K562 (cell line): ENCODE results near the gene TMEM222. TPM values are rescaled to one million over a fixed set of nuclear protein-coding genes. Genes with fewer than 3 reads are reported as not detected.

Experiments
- ATF2 ChIP-seq: sonication (generic); formaldehyde crosslinking; IDR thresholded peaks from 2 replicates; pipeline ENCODE4 v1.8.1; 2022; ENCODE audit warnings: missing genetic modification reagents
- CREB3L1 ChIP-seq: fragments of 450-650 bp; IDR thresholded peaks from 2 replicates; pipeline ENCODE4 v1.6.1; 2014; ENCODE audit warnings: low read depth, mild to moderate bottlenecking, moderate library complexity, borderline replicate concordance
- EGR1 ChIP-seq: fragments of 450-650 bp; conservative IDR thresholded peaks from 2 replicates; pipeline ENCODE4 v1.6.1; 2017; ENCODE audit warnings: mild to moderate bottlenecking
- ESRRB ChIP-seq: fragments of 250-450 bp; sonication (Bioruptor Pico); IDR thresholded peaks from 2 replicates; pipeline ENCODE4 v1.5.0; 2020; ENCODE audit warnings: mild to moderate bottlenecking, moderate library complexity, borderline replicate concordance
- HDGF ChIP-seq: fragments of 450-650 bp; IDR thresholded peaks from 2 replicates; pipeline ENCODE4 v1.6.1; 2016
- HOXB6 ChIP-seq: fragments of 250-450 bp; sonication (Bioruptor Pico); IDR thresholded peaks from 2 replicates; pipeline ENCODE4 v1.5.1; 2022; ENCODE audit warnings: mild to moderate bottlenecking, borderline replicate concordance
- MBD1 ChIP-seq: fragments of 250-450 bp; sonication (Bioruptor Pico); IDR thresholded peaks from 2 replicates; pipeline ENCODE4 v1.8.0; 2022; ENCODE audit warnings: inconsistent platforms
- MXD1 ChIP-seq: fragments of 250-450 bp; sonication (Bioruptor Pico); IDR thresholded peaks from 2 replicates; pipeline ENCODE4 v1.8.0; 2021; ENCODE audit warnings: borderline replicate concordance, mild to moderate bottlenecking, moderate library complexity; ENCODE audit not compliant: poor library complexity, severe bottlenecking
- PCBP2 ChIP-seq: fragments of 200-400 bp; formaldehyde crosslinking; IDR thresholded peaks from 2 replicates; pipeline ENCODE4 v1.6.1; 2018; ENCODE audit warnings: low read length, low read depth, mild to moderate bottlenecking, moderate library complexity; ENCODE audit not compliant: poor library complexity, severe bottlenecking
- POLR2A ChIP-seq: fragments of 450-650 bp; conservative IDR thresholded peaks from 2 replicates; pipeline ENCODE4 v1.6.1; 2016
- PYGO2 ChIP-seq: fragments of 450-650 bp; IDR thresholded peaks from 2 replicates; pipeline ENCODE4 v1.6.1; 2016; ENCODE audit warnings: mild to moderate bottlenecking, missing genetic modification characterization, moderate library complexity, missing compliant biosample characterization
- RBM14 ChIP-seq: fragments of 200-400 bp; formaldehyde crosslinking; IDR thresholded peaks from 2 replicates; pipeline ENCODE4 v1.6.1; 2018; ENCODE audit warnings: low read depth, mild to moderate bottlenecking, low read length, moderate library complexity, borderline replicate concordance; ENCODE audit not compliant: insufficient read depth
- SIRT6 ChIP-seq: IDR thresholded peaks from one replicate; pipeline ENCODE4 v1.6.1; 2012; ENCODE audit warnings: low read depth, mild to moderate bottlenecking, control low read depth, inconsistent platforms, low read length, moderate library complexity
- USF2 ChIP-seq: sonication (generic); formaldehyde crosslinking; IDR thresholded peaks from 2 replicates; pipeline ENCODE4 v1.5.0; 2020; ENCODE audit warnings: missing genetic modification reagents
- ZKSCAN8 ChIP-seq: fragments of 200-800 bp; sonication (Bioruptor generic); IDR thresholded peaks from 2 replicates; pipeline ENCODE4 v1.6.1; 2016; ENCODE audit warnings: missing genetic modification characterization, missing compliant biosample characterization
- ZNF263 ChIP-seq: sonication (generic); formaldehyde crosslinking; IDR thresholded peaks from 2 replicates; pipeline ENCODE4 v1.8.0; 2022; ENCODE audit warnings: mild to moderate bottlenecking, missing genetic modification reagents, borderline replicate concordance
- ZNF75A ChIP-seq: fragments of 450-650 bp; formaldehyde crosslinking; IDR thresholded peaks from 2 replicates; pipeline ENCODE4 v1.4.0; 2020; ENCODE audit warnings: mild to moderate bottlenecking
- polyA plus RNA-seq, 8 experiments: library from polyadenylated mRNA; depleted of rRNA in 4 of 8; stranded (reverse) in 5 of 8; unstranded in 3 of 8; fragments of >200 nt; fragmentation: Nextera tagmentation in 2 of 8; fragmentation: Illumina TruSeq in 1 of 8; extraction: Ambion mirVana in 2 of 8; extraction: Trizol in 1 of 8; gene quantifications; 2 replicates each; pipeline versions ENCODE4 v1.2.1 to v1.2.3, GENCODE V29; 2011 to 2014; ENCODE audit warnings: inconsistent platforms in 1 of 8, missing spikeins in 1 of 8
- total RNA-seq, 7 experiments: library from RNA; depleted of rRNA in 6 of 7; stranded (reverse); fragments of >200 nt in 6 of 7; fragmentation: Illumina TruSeq in 2 of 7; extraction: Trizol in 2 of 7; gene quantifications; 2 replicates each; pipeline versions ENCODE4 v1.2.1 to v1.2.3, GENCODE V29; 2011 to 2021; ENCODE audit warnings: low replicate concordance in 1 of 7
- TF ChIP-seq, protein P1 (sequence below): sonication (generic); formaldehyde crosslinking; IDR thresholded peaks from 2 replicates; pipeline ENCODE4 v1.8.0; 2022; ENCODE audit warnings: mild to moderate bottlenecking, low read depth, missing genetic modification reagents

TMEM222 gene
- total and polyA plus RNA-seq, 9 of the 15 experiments (the other 6 are each of a cell fraction or from before 2014, with no cell fraction given) = 6.9 to 48.0 (median 32.8) TPM

- TF ChIP-seq ZKSCAN8 (CRISPR knock-in tag) = no peak
- peak; percentile 51; the same call in 1 of the 2 replicates for TF ChIP-seq ZNF263 (CRISPR knock-in tag)
- peak; percentile 47; the same call in 1 of the 2 replicates for TF ChIP-seq HDGF
- TF ChIP-seq POLR2A = no peak
- no peak for TF ChIP-seq ESRRB
- no peak for TF ChIP-seq PYGO2 (tag)
- TF ChIP-seq MBD1 (CRISPR knock-in tag) = no peak
- TF ChIP-seq ATF2 = no peak
- no peak for TF ChIP-seq RBM14
- no peak for TF ChIP-seq HOXB6 (CRISPR knock-in tag)
- TF ChIP-seq EGR1 = peak; percentile 93
- TF ChIP-seq, protein P1, sequence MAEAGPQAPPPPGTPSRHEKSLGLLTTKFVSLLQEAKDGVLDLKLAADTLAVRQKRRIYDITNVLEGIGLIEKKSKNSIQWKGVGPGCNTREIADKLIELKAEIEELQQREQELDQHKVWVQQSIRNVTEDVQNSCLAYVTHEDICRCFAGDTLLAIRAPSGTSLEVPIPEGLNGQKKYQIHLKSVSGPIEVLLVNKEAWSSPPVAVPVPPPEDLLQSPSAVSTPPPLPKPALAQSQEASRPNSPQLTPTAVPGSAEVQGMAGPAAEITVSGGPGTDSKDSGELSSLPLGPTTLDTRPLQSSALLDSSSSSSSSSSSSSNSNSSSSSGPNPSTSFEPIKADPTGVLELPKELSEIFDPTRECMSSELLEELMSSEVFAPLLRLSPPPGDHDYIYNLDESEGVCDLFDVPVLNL (CRISPR knock-in tag) = no peak; the same call in 1 of the 2 replicates
- TF ChIP-seq PCBP2 = no peak
- no peak for TF ChIP-seq MXD1
- no peak for TF ChIP-seq SIRT6
- TF ChIP-seq CREB3L1 = no peak; the same call in 1 of the 2 replicates
- TF ChIP-seq ZNF75A (CRISPR knock-in tag) = no peak
- no peak for TF ChIP-seq USF2 (CRISPR knock-in tag)
Measured at GRCh38 chr1:27342778-27343638, 21.0 kb downstream of the TMEM222 start (continued).
